GM23248 (cell line): Measurements from ENCODE around the gene PLEKHG1.

Source experiments
- EZH2 ChIP-seq: fragments of 200-600 bp; sonication (generic); IDR thresholded peaks from 2 replicates; pipeline ENCODE4 v1.6.1; 2018; ENCODE audit warnings: antibody characterized with exemption, mild to moderate bottlenecking; ENCODE audit not compliant: insufficient read depth, poor library complexity, severe bottlenecking
- EZH2phosphoT487 ChIP-seq: fragments of 200-600 bp; sonication (generic); IDR thresholded peaks from 2 replicates; pipeline ENCODE4 v1.6.1; 2018; ENCODE audit warnings: antibody characterized with exemption, moderate library complexity, mild to moderate bottlenecking, low read depth; ENCODE audit not compliant: insufficient read depth

- TF ChIP-seq EZH2phosphoT487 (no peak), EZH2 (no peak)
Observed at GRCh38 chr6:150598401-150598800, 1.3 kb upstream of the PLEKHG1 start.
